ENCODE results near the gene SLC16A2.
A peak's percentile ranks its signal among the peaks of the same experiment; 100 is the strongest.
"Not testable (repeated sequence)": the region's sequence is repeated elsewhere in the genome, so short reads cannot be mapped to it uniquely, and the experiment has no call there.

The SLC16A2 gene

DNA sequence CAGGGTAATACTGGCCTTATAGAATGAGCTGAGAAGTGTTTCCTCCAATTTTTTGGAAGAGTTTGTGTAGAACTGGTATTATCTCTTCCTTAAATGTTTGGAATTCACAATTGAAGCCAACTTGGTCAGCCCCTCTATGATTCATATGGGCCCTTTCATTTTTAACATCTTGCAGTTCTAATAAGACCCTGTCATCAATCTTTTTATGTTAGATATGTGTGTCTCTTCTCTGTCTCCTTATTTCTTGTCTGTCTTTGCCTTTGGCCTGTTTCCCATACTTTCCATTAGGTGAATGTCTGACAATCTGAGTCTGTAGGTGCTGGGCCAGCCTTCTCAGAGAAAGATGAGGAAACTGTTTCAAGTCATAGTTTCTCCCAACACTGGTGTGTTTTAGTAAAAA lies 88.7 kb downstream of the SLC16A2 start:
- TF ChIP-seq, protein P1, sequence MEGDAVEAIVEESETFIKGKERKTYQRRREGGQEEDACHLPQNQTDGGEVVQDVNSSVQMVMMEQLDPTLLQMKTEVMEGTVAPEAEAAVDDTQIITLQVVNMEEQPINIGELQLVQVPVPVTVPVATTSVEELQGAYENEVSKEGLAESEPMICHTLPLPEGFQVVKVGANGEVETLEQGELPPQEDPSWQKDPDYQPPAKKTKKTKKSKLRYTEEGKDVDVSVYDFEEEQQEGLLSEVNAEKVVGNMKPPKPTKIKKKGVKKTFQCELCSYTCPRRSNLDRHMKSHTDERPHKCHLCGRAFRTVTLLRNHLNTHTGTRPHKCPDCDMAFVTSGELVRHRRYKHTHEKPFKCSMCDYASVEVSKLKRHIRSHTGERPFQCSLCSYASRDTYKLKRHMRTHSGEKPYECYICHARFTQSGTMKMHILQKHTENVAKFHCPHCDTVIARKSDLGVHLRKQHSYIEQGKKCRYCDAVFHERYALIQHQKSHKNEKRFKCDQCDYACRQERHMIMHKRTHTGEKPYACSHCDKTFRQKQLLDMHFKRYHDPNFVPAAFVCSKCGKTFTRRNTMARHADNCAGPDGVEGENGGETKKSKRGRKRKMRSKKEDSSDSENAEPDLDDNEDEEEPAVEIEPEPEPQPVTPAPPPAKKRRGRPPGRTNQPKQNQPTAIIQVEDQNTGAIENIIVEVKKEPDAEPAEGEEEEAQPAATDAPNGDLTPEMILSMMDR (conservative IDR thresholded peaks at IDR 0.05; ENCODE audit: control insufficient read depth, insufficient read depth, low read depth, low read length) = no peak
- no peak overlapping the region for H3K4me3 ChIP-seq (ENCODE audit: control insufficient read depth, low read depth, low read length)
- DNase-seq (ENCODE audit: low read depth) = no peak

DNA sequence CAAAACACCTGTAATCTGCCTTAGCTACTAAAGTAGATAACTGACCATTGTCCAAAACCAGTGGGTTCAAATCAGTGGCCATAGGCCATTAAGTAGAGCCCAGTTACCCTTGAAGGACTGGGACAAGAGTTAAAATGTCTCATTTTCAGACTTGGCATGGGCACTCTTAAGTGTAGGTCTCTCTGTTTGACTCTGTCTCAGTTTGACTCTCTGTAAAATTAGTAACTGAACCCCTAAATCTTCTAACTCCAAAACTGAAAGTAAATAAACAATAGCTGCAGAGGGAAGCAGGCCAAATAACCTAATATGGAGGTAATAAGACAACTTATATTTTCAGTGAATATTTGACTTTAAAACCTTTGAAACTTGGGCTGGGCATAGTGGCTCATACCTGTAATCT lies 89.1 kb downstream of the SLC16A2 start:
- DNase-seq (ENCODE audit: low read depth) = no peak
- TF ChIP-seq, protein P1 (conservative IDR thresholded peaks at IDR 0.05; ENCODE audit: control insufficient read depth, insufficient read depth, low read depth, low read length) = no peak
- H3K4me3 ChIP-seq (ENCODE audit: control insufficient read depth, low read depth, low read length) = no peak overlapping the region

DNA sequence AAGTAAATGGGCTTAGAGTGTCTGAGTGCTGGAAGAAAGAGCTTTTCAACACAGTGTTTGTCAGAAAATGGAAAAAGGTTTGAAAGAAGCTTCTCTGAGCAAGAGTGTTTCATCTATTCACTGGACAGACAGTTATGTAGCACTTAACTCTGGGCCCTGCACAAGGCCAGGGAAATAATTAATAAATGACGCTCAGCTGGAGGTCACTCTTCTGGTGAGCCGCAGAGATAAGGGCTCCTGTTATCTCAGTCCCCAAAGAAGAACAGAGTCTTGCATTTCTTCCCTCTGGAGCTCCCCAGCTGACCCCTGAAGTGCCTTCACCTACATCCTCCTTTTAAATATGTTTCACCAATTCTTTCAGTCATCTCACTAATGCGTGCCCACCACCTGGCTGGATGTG lies 90.4 kb downstream of the SLC16A2 start:
- DNase-seq (ENCODE audit: low read depth) = no peak
- no peak overlapping the region for H3K4me3 ChIP-seq (ENCODE audit: control insufficient read depth, low read depth, low read length)
- TF ChIP-seq, protein P1 (conservative IDR thresholded peaks at IDR 0.05; ENCODE audit: control insufficient read depth, insufficient read depth, low read depth, low read length) = no peak

DNA sequence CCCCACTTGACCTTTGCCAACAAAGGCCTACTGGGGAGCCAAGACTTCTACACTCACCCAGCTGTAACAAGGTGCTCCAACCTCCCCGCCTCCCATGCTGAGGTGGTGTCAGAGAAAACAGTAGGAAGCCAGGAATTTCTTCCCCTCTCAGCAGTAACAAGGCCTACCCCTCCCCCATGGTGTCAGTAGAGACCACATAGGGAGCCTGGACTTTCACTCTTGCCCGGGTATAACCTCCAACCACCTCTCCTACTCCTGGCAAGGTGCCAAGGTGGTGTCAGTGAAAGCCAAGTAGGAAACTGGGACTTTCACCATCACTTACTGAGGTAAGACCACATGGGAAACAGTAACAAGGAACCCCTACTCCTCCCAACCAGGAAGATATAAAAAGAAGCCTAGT lies 93.1 kb downstream of the SLC16A2 start:
- no peak for DNase-seq (ENCODE audit: low read depth)
- TF ChIP-seq, protein P1 (conservative IDR thresholded peaks at IDR 0.05; ENCODE audit: control insufficient read depth, insufficient read depth, low read depth, low read length) = no peak

DNA sequence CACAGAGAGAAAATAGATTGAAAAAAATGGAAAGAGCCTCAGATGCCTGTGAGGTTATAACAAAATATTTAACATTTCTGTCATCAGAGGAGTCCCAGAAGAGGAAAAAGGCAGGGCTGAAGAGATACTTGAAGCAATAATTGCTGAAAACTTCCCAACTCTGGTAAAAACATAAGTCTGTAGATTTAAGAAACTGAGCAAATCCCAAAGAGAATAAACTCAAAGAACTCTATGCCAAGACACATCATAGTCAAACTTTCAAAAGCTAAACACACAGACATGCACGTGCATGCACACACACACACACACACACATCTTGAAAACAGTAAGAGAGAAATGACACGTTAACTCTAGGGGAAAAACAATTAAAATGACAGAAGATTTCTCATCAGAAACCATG lies 94.1 kb downstream of the SLC16A2 start:
- H3K4me3 ChIP-seq (ENCODE audit: control insufficient read depth, low read depth, low read length) = no peak overlapping the region
- no peak for DNase-seq (ENCODE audit: low read depth)
- TF ChIP-seq, protein P1 (conservative IDR thresholded peaks at IDR 0.05; ENCODE audit: control insufficient read depth, insufficient read depth, low read depth, low read length) = no peak

More for the DNA sequence above, 93.1 kb downstream of the SLC16A2 start:
- H3K4me3 ChIP-seq (ENCODE audit: control insufficient read depth, low read depth, low read length) = no peak overlapping the region

DNA sequence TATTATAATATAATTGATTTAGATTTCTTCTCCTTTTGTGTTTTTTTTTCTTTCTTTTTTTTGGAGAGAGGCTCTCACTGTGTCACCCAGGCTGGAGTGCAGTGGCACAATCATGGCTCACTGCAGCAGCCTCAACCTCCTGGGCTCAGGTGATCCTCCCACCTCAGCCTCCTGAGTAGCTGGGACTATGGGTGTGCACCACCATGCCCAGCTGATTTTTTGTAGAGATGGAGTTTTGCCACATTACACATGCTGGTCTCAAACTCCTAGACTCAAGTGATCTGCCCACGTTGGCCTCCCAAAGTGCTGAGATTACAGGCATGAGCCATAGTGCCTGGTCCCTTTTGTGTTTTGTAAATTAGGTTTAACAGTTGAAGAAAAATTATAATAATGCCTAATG lies 94.7 kb downstream of the SLC16A2 start:
- not testable (repeated sequence) for H3K4me3 ChIP-seq (ENCODE audit: control insufficient read depth, low read depth, low read length); DNase-seq (ENCODE audit: low read depth)

DNA sequence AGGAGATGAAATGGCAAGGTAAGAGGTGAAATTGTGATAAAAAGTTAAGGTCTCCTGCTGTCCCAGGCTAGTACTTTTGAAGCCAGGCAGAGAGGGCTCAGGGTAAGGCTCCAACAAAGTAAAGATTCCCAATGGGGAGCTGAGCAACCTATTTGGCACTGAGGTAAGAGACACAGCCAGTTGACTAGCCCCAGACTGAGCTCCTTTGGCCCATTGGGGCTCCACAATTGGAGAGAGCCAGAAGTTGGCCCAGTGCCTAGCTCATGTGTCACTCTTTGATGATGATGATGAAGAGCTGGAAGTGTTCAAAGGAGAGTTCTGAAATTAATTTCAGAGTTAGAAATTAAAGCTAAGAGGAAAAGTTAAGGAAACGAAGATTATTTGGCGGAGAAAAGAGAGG lies 98.6 kb downstream of the SLC16A2 start:
- peak; percentile 37 for DNase-seq (ENCODE audit: low read depth)
- H3K4me3 ChIP-seq (ENCODE audit: control insufficient read depth, low read depth, low read length) = no peak overlapping the region
- TF ChIP-seq, protein P1 (conservative IDR thresholded peaks at IDR 0.05; ENCODE audit: control insufficient read depth, insufficient read depth, low read depth, low read length) = no peak
